Colonic mucosa (tissue), 4 donors: ENCODE data around the gene TMEM132D. TPM values are rescaled to one million over a fixed set of nuclear protein-coding genes. Genes with fewer than 3 reads are reported as not detected.

Experiments used
- DNase-seq: peaks from one replicate; pipeline ENCODE4 v3.0.0-alpha.2; 2020
- H3K27ac ChIP-seq: fragments of 200-600 bp; one replicate; pipeline ENCODE4 v1.8.0; 2021
- H3K27me3 ChIP-seq: fragments of 200-600 bp; one replicate; pipeline ENCODE4 v1.8.0; 2021
- H3K36me3 ChIP-seq: fragments of 200-600 bp; one replicate; pipeline ENCODE4 v1.8.0; 2021
- H3K4me1 ChIP-seq: fragments of 200-600 bp; one replicate; pipeline ENCODE4 v1.8.0; 2021; ENCODE audit warnings: mild to moderate bottlenecking
- H3K4me3 ChIP-seq: fragments of 200-600 bp; one replicate; pipeline ENCODE4 v1.8.0; 2021
- H3K9ac ChIP-seq, 2 donors: one replicate each; pipeline ENCODE4 v1.7.0; 2013; ENCODE audit warnings: control low read depth in 2 of 2, low read depth in 2 of 2, low read length in 2 of 2
- H3K9me3 ChIP-seq: fragments of 200-600 bp; one replicate; pipeline ENCODE4 v1.8.0; 2021
- intact Hi-C: fragments of 100-400 bp; cut with DNase I; formaldehyde crosslinking; loops from one replicate; pipeline ENCODE4 v1.14.1; 2022
- total RNA-seq, 2 donors: library from RNA; stranded (reverse); fragmentation: NEBNext Ultra II Directional in 1 of 2; extraction: Animal tissue kit (Norgen Biotek cat#: 25700) in 1 of 2; gene quantifications; one replicate each; pipeline ENCODE4 v1.2.1, GENCODE V29; 2021
- TF ChIP-seq, protein P1 (sequence below): fragments of 200-600 bp; IDR thresholded peaks from one replicate; pipeline ENCODE4 v1.8.0; 2022; ENCODE audit warnings: antibody characterized with exemption, mild to moderate bottlenecking
- donor health status: healthy.
- donor health status: DM: no; HTN: no; CAD: no.
- donor health status: DM: no; HTN: no; CAD: no.

The TMEM132D gene
- total RNA-seq, 2 donors from 2014 or later: 0.17 to 0.32 TPM

DNA sequence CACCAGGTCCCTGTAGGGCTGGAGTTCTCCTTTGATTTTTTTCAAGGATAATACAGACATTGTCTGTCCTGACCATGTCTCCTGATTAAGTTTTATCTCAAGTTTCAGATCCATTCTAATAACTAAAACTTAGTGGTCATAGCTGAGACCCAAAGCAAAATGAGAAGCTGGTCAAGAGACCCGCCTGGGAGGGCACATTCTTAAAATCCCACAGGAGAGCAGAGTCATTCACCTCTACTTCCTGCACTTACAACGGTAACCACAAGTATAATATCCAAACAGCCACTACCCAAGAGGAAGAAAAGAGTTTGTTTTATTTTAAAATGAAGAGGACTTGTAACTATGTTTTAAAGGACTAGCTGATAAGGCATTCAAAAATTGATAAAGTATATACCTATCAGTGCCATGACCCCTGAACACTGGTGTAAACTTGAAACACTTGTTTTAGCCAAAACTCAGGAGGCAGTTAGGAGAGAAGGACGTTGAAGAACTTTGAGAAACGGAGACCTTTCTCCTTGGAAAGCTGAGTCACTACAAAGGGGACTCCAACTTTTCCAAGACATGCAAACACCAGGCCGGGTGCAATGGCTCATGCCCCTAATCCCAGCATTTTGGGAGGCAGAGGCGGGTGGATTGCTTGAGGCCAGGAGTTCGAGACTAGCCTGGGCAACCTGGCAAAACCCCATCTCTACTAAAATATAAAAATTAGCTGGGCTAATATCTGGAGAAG lies 572.3 kb downstream of the TMEM132D start:
- no peaks in the 10 kb centered on the region for H3K4me1 ChIP-seq
- H3K27me3 ChIP-seq: no peaks in the 10 kb centered on the region
- TF ChIP-seq, protein P1, sequence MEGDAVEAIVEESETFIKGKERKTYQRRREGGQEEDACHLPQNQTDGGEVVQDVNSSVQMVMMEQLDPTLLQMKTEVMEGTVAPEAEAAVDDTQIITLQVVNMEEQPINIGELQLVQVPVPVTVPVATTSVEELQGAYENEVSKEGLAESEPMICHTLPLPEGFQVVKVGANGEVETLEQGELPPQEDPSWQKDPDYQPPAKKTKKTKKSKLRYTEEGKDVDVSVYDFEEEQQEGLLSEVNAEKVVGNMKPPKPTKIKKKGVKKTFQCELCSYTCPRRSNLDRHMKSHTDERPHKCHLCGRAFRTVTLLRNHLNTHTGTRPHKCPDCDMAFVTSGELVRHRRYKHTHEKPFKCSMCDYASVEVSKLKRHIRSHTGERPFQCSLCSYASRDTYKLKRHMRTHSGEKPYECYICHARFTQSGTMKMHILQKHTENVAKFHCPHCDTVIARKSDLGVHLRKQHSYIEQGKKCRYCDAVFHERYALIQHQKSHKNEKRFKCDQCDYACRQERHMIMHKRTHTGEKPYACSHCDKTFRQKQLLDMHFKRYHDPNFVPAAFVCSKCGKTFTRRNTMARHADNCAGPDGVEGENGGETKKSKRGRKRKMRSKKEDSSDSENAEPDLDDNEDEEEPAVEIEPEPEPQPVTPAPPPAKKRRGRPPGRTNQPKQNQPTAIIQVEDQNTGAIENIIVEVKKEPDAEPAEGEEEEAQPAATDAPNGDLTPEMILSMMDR: no peak

DNA sequence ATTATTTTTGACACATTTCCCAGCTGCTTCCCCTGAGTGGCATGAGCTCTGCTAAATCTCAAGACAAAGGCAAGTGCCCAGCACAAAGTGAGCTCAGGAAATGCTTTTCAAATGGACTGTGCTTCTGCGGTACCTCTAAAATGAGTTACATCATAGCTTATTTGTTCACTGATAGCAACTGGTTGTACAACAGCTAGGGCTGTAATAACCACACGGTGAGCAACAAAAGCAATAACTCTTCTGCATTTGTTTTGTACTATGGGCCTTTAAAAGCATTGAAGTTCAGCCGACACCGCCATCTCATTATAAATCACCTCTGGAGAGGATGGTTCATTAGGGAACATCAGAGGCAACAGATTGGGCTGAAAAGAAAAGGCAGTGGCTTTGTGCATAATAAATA lies 575.6 kb downstream of the TMEM132D start:
- intact Hi-C loops: no loop called here
- Histone ChIP-seq H3K9ac (no peak overlapping the region), H3K4me1 (no peaks in the 10 kb centered on the region), H3K27ac (no peak overlapping the region), H3K9me3 (no peaks in the 10 kb centered on the region), H3K27me3 (no peaks in the 10 kb centered on the region), H3K36me3 (no peaks in the 10 kb centered on the region), H3K4me3 (no peak overlapping the region)
- TF ChIP-seq, protein P1: no peak
- DNase-seq: no peak

More for the DNA sequence above, 572.3 kb downstream of the TMEM132D start:
- Histone ChIP-seq H3K9ac (no peak overlapping the region), H3K36me3 (no peaks in the 10 kb centered on the region), H3K9me3 (no peaks in the 10 kb centered on the region), H3K4me3 (no peak overlapping the region), H3K27ac (no peak overlapping the region)
- no peak for DNase-seq
- intact Hi-C loops: no loop called here

DNA sequence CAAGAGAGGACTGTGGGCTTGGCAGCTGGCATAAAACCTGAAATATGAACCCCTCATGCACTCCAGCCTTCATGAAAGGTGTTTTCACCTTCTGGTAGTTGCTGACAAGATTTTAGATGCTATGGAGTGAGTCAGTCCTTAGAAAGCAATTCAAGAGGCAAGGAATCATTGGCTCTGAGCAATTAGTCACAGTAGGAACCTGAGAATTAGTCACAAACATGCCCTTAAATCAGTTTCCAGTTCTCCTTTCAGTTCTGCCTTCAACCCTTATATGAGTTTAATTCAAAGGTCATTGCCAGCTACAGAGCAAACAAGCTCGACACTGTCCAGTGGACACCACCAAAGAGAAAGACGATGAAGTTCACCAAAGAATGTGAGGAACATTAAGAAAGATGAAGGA lies 578.3 kb downstream of the TMEM132D start:
- H3K9me3 ChIP-seq: no peaks in the 10 kb centered on the region
- H3K4me3 ChIP-seq: no peak overlapping the region
- no peak for DNase-seq
- TF ChIP-seq, protein P1: no peak
- no peaks in the 10 kb centered on the region for H3K27me3 ChIP-seq
- no peaks in the 10 kb centered on the region for H3K4me1 ChIP-seq
- no peak overlapping the region for H3K9ac ChIP-seq
- no peaks in the 10 kb centered on the region for H3K36me3 ChIP-seq
- intact Hi-C loops: no loop called here
- no peak overlapping the region for H3K27ac ChIP-seq

DNA sequence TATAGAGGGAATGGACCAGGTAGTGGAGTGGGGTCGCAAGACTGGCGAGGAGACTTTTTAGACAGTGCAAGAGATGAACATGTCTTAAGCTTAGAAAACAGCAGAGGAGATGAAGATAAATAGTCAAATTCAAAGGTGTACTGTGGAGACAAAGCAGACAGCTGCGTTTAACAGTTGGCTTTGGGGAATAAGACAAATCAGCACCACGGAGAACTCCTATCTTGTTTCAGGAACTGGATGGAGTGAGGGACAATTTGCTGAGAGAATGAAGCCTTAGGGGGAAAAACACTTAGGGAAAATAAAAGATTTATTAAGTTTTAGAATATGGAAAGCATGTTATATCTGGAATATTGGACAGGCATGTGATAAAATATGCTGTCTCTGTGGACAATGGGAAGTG lies 591.8 kb downstream of the TMEM132D start:
- Histone ChIP-seq H3K27ac (no peak overlapping the region), H3K36me3 (no peaks in the 10 kb centered on the region), H3K4me3 (no peak overlapping the region), H3K4me1 (no peaks in the 10 kb centered on the region), H3K9ac (no peak overlapping the region), H3K9me3 (no peaks in the 10 kb centered on the region), H3K27me3 (no peaks in the 10 kb centered on the region)
- intact Hi-C loops: no loop called here
- TF ChIP-seq, protein P1: no peak
- DNase-seq: no peak

DNA sequence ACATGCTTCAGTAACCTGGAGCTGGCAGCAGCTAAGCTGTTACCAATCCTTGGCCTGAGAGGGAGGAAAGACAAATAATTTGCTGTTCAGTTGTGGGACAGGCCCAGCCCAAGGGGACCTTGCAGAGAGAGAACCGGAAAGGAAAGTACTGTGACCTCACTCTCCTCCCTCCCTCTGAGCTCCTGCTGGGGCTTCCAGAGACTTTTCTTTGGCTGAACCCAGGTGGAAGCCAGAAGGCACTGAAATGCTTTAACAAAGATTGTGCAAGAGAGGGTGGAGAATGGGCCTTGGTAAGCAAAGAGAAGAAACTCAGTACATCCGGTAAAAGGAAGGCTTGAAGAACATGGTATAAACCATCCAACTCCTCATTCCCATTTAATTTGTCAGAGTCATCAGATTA lies 593.5 kb downstream of the TMEM132D start:
- Histone ChIP-seq H3K36me3 (no peaks in the 10 kb centered on the region), H3K4me3 (no peak overlapping the region), H3K9ac (no peak overlapping the region), H3K27ac (no peak overlapping the region), H3K9me3 (no peaks in the 10 kb centered on the region), H3K27me3 (no peaks in the 10 kb centered on the region), H3K4me1 (no peaks in the 10 kb centered on the region)
- DNase-seq: no peak
- intact Hi-C loops: no loop called here
- TF ChIP-seq, protein P1: no peak
